ENCODE results near the gene PPM1H.

- TF ChIP-seq CTCF (IDR thresholded peaks at IDR 0.05; ENCODE audit: low read depth, low read length) (no peak), EZH2phosphoT487 (IDR thresholded peaks at IDR 0.05; ENCODE audit: low read depth) (no peak)
Observed at GRCh38 chr12:62930546-62931425, 4.2 kb downstream of the PPM1H start.

All from OCI-LY3 (cell line).